HG03135 (cell line): ENCODE data around the gene SARNP.

Experiments used
- ATAC-seq: cut with Tn5 transposase; IDR thresholded peaks from one replicate; pipeline ENCODE4 v1.9.1; 2021; ENCODE audit warnings: mild to moderate bottlenecking, moderate library complexity; ENCODE audit not compliant: unreplicated experiment

The SARNP gene

DNA sequence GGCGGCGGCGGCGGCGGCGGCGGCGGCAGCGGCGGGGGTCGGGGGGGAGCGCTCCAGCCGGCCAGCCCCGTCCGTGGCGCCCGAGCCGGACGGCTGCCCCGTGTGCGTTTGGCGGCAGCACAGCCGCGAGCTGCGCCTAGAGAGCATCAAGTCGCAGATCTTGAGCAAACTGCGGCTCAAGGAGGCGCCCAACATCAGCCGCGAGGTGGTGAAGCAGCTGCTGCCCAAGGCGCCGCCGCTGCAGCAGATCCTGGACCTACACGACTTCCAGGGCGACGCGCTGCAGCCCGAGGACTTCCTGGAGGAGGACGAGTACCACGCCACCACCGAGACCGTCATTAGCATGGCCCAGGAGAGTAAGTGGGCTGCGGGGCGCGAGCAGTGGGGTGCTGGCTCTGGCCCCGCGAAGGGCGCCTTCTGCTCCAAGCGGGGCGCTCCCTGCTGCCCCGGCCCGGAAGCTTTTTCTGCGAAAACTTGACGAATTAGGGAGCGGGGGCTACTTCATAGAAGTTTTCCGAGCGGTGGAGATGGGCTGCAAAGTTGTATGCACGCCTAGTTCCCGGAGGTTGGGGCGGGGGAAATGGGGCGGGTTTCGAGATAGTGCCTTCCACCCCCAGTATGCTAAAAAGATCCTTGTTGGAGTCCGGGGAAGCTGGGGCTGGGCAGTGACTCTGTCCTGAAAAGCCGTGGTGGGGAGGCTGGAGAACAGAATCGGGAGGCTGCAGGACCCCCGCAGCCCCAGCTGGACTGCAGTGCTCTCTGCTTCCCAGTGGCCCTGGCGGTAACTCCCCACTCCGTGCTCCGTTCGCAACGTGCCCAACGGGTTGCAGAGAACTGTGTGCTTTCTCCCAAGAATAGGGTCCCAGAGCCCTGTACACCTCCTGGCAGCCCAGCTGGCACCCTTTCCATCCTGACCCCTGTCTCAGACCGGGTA is 73.9 kb downstream of the SARNP start:
- ATAC-seq = peak; percentile 39

DNA sequence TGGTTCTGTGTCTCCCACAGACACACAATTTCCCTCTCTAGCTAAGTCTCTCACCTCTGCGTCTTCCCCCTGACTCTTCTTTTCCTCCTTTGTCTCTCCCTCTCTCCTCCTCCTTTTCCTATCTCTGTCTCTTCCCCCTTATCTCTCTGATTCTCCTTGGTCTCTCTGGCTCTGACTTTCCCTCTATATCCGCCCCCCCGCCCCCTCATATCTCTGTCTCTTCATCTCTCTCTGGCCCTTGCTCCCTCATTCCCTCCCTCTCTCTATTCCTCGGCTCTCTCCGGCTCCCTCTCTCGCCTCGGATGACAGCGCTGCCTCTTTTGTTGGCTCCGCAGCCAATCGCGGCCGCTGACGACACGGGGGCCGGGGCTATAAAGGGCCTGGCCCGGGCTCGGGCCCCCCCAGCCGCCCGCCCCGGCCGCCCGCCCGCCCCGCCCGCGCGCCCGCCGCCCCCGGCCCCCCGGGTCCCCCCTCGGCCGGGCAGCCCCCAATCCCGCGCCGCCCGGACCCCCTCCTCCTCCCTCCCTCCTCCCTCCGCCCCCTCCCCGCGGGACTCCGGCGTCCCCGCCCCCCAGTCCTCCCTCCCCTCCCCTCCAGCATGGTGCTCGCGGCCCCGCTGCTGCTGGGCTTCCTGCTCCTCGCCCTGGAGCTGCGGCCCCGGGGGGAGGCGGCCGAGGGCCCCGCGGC is 74.7 kb downstream of the SARNP start, which contains the start of gene GDF11:
Gene GDF11 (plus strand): TSS at position 404 of the 687 bp plus-strand sequence. CDS start 195 bp downstream, at position 599.
- ATAC-seq = peak; percentile 19

DNA sequence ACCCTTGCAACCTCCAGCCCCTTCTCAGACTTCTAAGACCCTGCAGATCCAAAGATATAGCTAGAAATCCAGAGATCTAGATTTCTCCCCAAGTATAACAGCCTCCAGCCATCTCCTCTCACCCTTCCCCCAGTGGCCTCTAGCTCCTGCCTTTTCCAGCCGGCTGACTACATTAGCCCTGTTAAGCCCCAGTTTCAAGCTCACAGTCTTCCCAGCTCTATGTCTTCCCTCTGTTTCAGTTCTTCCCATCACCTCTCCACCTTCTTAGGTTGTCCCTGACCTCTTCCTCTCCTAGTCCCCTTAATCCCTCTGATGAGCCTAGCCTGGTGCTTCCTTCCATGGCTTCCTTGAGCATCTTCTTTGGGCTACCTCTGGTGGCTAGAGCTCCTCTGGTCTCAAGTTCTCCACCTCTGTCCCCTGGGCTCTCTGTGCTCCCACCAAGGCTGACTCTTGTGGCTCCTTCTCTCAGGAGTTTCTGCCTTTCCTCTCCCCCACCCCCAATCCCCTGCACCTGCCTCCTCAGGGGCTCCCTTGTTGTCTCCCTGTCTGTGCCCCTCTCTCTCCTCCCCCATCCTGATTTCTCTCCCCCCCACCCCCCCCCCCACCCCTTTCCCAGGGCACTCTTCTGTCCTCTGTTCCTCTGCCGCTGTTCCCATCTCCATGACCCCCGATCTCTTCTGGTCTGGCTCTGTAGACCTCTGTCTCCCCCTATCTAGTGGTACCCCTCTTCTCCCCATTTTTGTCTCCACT is 75.4 kb downstream of the SARNP start:
- ATAC-seq = no peak

DNA sequence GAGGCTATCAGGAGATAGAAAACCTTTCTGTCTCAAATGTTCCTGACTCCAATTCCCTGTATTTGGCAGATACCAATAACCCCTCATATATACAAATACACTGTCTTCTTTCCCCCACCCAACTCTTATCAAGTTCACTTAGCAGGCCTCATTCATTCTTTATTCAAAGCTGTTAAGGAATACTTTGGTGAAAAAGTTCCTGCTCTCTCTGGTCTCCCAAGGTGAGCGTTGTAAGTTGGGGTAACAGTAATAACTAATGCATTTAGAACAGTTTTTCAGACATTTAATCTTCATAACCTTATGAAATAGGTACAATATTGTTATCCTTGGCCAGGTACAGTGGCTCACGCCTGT is 78.5 kb downstream of the SARNP start:
- no peak for ATAC-seq

DNA sequence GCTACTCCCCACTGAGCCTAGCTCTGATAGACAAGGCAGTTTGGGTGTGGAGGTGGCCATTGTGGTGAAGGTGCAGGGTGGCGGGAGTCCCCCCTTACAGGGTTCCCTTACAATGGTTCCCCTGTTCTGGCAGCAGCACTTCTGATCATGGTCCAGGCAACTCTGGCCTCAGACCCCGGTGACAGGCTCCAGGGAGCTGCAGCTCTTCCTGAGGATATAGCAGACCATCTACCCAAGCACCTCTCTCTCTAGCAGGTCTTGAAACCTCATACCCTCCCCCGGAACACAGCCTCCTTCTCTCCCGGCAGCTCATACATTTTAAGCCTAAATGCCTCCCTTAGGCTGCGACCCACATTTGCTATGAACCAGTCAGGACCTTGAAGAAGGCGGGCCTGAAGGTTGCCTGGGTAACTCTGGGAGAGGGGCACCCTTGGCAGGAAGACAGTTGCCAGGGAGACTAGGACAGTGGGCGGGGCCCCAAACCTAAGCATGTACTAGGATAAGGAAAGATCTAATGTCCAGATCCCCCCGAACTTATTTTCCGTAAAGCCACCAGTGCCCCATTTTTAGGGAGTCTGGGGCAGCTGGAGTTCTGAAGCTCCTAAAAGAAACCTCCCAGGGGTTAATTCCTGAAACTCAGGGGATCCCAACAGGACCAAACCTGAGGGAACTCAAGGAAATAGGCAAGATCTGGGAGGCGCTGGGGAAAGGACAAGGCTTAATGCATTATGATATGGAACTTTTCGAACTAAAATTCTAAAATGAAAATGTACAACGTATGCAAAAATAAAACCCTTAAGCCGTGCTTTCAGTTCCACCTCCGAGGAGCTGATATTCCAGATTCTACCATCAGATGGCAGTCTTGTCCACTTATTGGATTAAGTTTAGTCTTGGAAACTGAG is 79.2 kb downstream of the SARNP start:
- ATAC-seq = peak; percentile 75

DNA sequence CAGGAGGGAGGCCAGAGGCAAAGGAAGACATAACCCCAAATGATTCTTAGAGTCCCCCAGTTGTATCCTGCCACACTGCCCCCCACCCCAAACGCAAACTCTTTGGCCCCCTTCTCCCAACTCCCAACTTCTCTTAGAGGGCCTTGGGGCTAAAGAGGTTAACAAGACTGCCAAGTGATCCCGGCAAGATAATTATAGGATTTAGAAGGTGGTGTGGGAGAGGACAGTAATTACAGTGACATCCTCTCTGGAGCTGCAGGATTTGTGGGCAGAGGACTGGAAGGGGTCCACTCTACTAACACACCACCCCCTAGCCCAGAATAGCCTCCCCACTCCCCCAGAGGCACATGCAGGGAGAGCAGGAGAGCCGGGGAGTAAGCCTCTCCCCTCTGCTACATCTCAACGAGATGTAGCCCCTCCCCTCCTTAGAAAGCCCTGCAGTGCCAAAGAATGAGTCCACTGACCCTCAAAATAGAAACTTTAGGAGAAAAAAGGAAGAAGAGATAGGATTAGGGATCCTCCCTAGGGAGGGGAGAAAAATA is 79.9 kb downstream of the SARNP start:
- ATAC-seq = no peak

DNA sequence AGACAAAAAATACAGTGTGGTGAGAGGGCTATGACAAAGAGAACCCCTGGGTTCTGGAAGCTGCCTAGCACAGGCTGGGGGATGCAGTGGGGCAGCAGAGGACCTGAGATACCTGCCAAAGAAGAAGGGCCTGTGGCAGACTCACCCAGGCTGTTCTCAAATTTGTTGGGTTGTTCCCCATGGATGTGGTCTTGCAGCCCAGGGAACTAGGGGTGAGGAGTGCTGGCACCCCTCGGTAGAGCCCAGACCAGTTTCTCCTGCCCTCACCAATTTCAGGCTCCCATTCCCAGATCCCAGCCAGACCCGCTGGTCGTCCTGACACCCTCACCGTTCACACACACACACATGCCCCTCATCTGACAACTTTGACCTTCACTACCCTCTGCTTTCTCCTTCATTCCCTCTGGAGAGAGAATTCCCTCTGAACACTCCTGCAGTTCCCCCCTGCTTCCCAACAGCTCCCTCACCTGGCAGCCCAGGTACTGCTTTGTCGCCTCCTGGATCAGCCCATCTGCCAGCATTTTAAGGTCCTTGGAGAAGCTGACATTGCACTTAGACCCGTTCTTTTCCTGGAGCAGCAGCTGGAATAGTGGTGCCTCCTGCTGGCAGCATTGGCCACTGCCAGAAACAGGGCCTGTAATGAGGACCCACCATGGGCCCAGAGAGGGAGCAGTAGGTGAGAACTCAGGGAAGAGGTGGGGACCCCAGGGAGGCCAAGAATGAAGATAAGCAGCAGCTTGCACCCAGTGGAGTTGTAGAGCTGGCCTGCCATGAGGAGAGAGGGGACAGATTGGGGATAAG is 80.5 kb downstream of the SARNP start:
- ATAC-seq = peak; percentile 35

DNA sequence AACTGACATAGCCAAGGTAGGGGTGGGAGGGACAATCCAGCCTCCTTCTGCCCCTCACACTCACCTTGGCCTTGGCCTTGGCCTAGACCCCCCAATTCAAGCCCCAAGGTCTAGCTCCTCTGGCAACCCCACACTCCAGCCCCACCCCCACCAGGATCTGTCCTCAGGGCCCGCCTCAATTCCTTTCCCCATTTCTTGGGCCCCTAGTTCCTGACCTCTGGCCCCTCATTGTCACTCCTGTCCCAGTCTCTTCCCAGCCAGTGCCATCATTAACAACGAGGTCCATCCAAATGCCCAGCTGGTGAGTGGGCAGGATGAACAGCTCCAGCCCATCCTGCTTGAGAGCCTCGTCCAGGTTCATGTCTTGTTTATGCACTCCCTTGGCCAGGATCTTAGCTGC is 81.4 kb downstream of the SARNP start:
- ATAC-seq = no peak

DNA sequence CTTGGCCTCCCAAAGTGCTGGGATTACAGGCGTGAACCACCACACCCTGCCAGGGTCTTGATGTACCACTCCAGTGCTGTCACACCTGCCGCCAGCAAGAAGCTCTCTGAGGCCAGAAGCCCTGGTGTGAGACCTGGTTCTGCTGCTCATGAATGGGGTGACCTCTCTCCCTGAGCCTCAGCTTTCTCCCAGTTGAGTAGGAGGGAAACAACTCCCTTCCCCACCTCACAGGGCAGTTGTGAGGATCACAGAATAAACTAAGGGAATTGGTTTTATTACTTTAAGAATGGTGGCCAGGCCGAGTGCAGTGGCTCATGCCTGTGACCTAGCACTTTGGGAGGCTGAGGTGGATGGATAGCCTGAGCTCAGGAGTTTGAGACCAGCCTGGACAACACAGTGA is 82.9 kb downstream of the SARNP start:
- no peak for ATAC-seq

DNA sequence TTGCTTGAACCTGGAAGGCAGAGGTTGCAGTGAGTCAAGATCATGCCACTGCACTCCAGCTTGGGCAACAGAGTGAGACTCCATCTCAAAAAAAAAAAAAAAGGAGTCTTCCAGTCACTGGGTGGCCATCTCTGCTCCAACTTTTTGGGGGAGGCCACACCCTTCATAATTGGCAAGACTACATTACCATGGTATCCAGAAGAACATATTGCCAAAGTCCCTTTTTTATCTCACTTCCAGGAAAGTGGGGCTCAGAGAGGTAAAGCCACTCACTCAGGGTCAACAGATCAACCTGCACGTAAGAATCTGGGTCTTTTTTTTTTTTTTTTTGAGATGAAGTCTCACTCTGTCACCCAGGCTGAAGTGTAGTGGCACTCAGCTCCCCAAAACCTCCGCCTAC is 83.7 kb downstream of the SARNP start:
- no peak for ATAC-seq

DNA sequence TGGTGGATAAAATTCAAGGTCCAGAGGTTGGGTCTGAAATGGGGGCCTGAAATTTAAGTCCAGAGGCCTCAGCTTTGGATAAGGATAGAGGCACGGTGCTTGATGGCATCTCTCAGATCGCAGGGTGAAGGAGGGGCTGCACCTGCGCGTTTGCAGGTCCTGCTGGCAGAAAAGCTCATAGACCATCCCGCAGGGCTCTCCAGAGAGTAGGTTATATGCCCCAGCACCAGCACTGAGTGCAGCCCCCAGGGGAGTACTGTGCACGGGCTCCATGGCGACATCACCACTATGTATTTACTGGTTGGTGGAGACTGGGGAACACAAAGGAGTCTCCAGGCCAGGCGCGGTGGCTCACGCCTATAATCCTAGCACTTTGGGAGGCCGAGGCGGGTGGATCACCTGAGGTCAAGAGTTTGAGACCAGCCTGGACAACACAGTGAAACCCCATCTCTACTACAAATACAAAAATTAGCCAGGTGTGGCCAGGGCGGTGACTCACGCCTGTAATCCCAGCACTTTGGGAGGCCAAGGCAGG is 84.4 kb downstream of the SARNP start:
- no peak for ATAC-seq

DNA sequence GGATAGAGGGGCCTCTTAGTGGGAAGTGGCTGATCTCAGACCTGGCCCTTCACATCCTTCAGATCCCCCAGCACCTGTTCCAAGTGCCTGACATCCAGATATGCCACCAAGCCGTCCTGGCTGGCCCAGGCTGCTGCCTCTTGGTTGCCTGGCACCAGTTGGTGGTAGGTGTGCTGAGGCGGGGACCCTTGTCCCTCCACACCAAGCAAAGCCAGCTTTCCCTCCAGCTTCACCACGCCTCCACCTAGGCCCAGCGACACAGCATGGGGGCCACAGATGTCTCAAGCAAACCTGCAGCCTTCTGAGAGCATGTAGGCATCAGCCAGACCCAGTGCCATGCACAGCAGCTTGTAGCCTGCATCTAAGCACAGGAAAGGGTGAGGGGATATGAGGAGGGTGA is 85.2 kb downstream of the SARNP start:
- no peak for ATAC-seq

DNA sequence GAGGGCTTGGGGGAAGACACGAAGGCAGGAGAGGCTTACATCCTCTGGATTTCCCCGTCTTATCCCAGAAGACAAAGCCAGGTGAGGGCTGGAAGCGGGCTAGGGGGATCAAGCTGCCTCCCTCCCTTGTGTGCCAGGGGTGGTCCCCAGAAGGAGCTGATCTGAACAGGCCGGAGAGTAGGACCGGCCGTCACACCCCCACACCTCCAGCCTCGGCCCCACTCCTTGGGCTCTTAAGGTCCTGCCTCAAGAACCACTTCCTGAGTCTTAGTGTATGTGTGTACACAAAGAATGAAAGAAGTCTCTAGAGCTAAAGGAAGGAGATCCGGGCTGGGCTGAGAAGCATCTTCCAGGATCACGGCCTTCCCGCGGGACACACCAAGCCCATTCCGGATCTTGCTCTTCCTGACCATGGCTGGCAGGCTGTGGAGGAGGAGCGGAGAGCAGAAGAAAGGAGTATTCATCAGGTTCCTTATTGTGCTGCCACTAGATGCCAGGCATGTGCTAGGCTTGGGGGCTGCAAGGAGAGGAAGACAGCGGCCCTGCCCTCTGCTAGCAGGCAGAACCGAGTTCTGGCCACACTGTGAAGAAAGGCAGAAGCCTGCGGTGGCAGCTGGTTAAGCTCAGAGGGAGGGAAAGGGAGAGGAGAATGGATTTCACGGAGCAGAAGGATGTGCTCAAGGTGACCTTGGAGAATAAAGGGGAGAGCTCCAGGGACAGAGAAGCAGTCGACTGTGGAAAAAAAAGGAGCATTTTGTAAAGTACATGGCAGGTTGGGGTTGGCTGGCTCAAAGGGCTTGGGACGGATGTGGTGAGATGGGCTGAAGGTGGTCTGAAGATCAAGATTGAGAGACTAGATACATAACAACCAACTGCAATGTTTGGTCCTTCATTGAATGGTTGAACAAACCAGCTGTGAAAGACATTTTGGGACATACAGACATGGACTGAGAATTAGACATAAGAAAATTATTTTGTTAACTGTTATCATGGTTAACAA is 87.4 kb downstream of the SARNP start:
- ATAC-seq = peak; percentile 42

DNA sequence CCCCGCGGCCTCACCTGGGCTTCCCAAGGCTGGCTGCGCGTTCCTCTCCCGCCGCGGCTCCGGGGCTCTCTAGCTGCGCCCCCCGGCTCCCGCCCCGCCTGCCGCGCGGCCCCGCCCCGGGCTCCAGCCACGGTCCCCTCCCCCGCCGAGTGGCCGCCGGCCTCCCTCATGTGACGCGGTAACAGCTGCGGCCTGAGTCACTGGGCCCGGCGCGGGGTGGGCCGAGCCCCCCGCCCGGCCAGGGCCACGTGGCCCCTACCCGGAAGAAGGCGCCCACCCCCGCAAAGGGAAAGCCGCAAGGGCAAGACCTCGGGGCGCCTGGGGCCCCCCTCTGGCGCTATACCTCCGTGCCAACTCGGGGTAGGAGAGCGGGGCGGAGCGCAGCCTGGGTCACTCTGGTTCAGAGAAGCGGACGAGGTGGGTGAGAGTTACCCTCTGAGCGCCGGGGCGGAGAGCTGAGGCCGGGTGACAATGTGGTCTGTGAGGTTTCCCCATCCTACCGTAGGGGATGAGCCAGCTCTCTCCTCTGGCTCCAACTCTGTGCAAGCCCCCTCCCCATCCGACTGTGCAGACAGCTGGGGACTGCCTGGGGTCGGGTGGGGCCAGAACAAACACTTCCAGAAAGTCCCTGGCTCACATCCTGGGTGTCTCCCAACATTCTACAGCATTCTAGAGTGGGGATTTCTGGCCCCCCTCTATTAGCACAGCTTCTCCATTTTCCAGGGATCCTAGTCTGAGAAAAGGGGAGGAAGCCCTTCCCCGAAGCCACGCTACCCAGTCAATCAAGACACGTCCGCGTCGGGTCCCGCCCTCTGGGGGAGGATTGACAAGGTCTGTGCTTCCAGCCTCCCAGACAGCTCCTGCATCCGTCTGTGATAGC is 88.3 kb downstream of the SARNP start, which contains the start of gene CD63:
Gene CD63 (minus strand): TSS at position 71 of the 880 bp plus-strand sequence. CDS start 668 bp downstream, outside the sequence.
- ATAC-seq = peak; percentile 58

DNA sequence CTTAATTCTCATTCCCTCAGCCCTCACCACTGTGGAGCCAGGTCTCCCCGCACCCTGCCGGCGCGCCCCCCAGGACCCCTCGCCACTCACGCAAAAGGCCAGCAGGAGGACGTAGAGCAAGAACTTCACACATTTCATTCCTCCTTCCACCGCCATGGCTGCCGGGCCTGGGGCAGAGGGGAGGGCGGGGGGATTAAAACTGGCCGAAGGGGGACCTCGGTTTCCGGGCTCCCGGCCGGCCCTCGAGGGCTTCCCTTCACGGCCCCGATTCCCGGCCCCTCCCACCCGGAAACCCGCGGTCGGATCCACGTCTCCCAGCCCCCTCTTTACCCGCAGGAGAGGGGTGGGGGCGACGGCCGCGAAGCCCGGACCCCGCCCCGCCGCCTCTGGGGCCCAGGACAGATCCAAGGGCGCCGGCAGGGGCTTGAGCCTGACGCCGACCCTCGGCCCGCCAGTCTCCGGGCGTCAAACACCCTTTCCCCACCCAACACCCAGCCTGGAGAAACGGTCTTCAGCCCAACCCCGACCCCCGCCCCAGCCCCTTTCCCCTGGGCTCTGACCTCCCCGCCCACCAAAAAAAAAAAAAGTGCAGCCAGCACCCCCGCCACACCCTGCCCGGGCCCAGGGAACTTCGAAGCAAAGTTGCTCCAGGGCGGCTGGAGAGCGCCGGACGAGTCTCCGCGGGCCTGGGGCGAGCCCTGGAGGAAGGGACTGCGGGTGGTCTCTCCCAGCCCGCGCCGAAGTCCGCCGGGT is 89.2 kb downstream of the SARNP start:
- peak; percentile 11 for ATAC-seq

DNA sequence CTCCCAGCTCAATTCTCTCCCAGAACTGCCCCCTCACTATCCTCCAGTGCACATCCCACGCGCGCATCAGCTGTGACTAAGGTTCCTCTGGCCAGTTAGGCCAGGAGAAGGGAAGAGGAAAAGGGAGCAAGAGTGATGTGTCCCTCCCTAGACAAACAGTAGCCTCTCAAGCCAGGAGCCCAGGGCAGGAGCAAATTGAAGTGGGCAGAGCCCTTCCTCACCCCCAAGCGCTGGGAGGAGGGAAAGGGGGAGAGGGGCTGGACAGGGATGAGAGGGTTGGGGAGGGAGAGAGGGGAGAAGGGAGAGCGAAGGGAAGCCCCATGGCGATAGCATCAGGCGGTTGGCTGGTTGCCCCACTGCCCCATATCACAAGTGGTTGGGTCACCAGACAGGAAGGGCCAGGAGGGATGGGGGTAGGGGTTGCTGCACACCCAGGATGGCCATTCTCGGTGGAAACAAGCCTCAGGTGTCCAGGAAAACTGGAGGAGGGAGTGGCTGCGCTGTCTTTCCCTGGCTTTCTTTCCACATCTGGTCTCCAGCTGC is 89.8 kb downstream of the SARNP start:
- no peak for ATAC-seq
